Ovary (tissue), 9 donors: ENCODE measurements around the gene FKBP2. TPM values are rescaled to one million over a fixed set of nuclear protein-coding genes. Genes with fewer than 3 reads are reported as not detected.
A peak's percentile ranks its signal among the peaks of the same experiment; 100 is the strongest.

Experiments used
- DNase-seq, 5 donors: peaks; one replicate each; pipeline ENCODE4 v3.0.0-alpha.2; 2019 to 2020
- H3K27ac ChIP-seq, 2 donors: fragments of 200-600 bp; one replicate each; pipeline versions ENCODE4 v1.5.1 to v1.8.0; 2019 to 2022
- H3K27me3 ChIP-seq: fragments of 200-600 bp; one replicate; pipeline ENCODE4 v1.8.0; 2022
- H3K36me3 ChIP-seq: fragments of 200-600 bp; sonication (generic); one replicate; pipeline ENCODE4 v1.5.1; 2019
- H3K4me1 ChIP-seq: one replicate; pipeline ENCODE4 v1.8.1; 2013; ENCODE audit warnings: mild to moderate bottlenecking, moderate library complexity; ENCODE audit not compliant: insufficient read depth
- H3K4me3 ChIP-seq: fragments of 200-600 bp; sonication (generic); one replicate; pipeline ENCODE4 v1.5.1; 2017
- H3K9me3 ChIP-seq, 2 donors: fragments of 200-600 bp in 1 of 2; sonication (generic) in 1 of 2; one replicate each; pipeline versions ENCODE4 v1.5.1 to v1.8.1; 2013 to 2019; ENCODE audit warnings: mild to moderate bottlenecking in 1 of 2, moderate library complexity in 1 of 2
- CTCF ChIP-seq, 3 donors: fragments of 450-650 bp in 2 of 3; fragments of 200-600 bp in 1 of 3; IDR thresholded peaks; one replicate each; pipeline versions ENCODE4 v1.5.1 to v1.8.0; 2016 to 2022; ENCODE audit warnings: antibody characterized with exemption in 3 of 3, mild to moderate bottlenecking in 1 of 3
- EP300 ChIP-seq: sonication (generic); formaldehyde crosslinking; IDR thresholded peaks from one replicate; pipeline ENCODE4 v1.6.1; 2017; ENCODE audit warnings: antibody characterized with exemption
- POLR2A ChIP-seq: fragments of 450-650 bp; IDR thresholded peaks from one replicate; pipeline ENCODE4 v1.6.1; 2017; ENCODE audit warnings: antibody characterized with exemption, mild to moderate bottlenecking, moderate library complexity
- whole genome bisulfite sequencing, 3 donors: extraction: QIAGEN DNeasy Blood & Tissue Kit in 1 of 3; methylation state at CpG; one replicate each; pipeline versions ENCODE4 v1.1.5 to v1.1.7; 2013 to 2017; 5-methylcytosine and 5-hydroxymethylcytosine counted together
- intact Hi-C, 4 donors: fragments of 100-400 bp; cut with DNase I; formaldehyde crosslinking; loops; one replicate each; pipeline versions ENCODE4 v1.11.0 to v1.15.1; 2022 to 2023
- polyA plus RNA-seq, 2 donors: library from polyadenylated mRNA; stranded (reverse); fragments of 200-250 nt in 1 of 2; fragments of 350-450 nt in 1 of 2; fragmentation: Illumina TruSeq in 1 of 2; extraction: RNeasy Lipid Tissue Mini Kit (QIAGEN cat#74804) in 1 of 2; gene quantifications; one replicate each; pipeline ENCODE4 v1.2.3, GENCODE V29; 2013 to 2014
- total RNA-seq, 7 donors: library from RNA; depleted of rRNA in 2 of 7; stranded (reverse); fragments of >200 nt in 2 of 7; fragmentation: NEBNext Ultra II Directional in 3 of 7; extraction: Animal tissue kit (Norgen Biotek cat#: 25700) in 3 of 7; gene quantifications; one replicate each; pipeline versions ENCODE4 v1.1.0 to v1.2.4, GENCODE V29; 2016 to 2023
- donor health status: DM: no; HTN: no; CAD: no; lungs with moderate emphysema.
- donor health status: DM: no; HTN: no; CAD: no.
- donor health status: Bipolar disorder and iron deficiency.
- donor health status: DM: yes; HTN: yes; CAD: no.
- donor health status: DM: no; HTN: no; CAD: no.
- donor health status: DM: yes; HTN: yes; CAD: no.

The FKBP2 gene
- total and polyA plus RNA-seq, 9 donors = 25.1 to 132 (median 49.5) TPM

- Histone ChIP-seq H3K9me3 (no peaks in the 10 kb centered on the region), H3K36me3 (no peaks in the 10 kb centered on the region), H3K4me3 (no peak overlapping the region), H3K27me3 (no peaks in the 10 kb centered on the region), H3K4me1 (peaks cover 5% of the 10 kb centered on the region), H3K27ac (peak overlapping the region in 1 of 2 donors; percentile 6)
- 74 to 79% (median 78%) methylated on average over 8 of the region's 8 CpGs for WGBS, 3 donors
- TF ChIP-seq POLR2A (no peak), EP300 (no peak), CTCF (IDR thresholded peaks at IDR 0.05) (no peak)
- DNase-seq = peak in 1 of 5 donors; percentile 20
- intact Hi-C loops = no loop called here
These were observed 37.8 kb downstream of the FKBP2 start for GRCh38 chr11:64278576-64279190.

GRCh38 chr11:64281957-64282770, 41.3 kb downstream of the FKBP2 start:
- peaks cover 11% of the 10 kb centered on the region for H3K4me1 ChIP-seq
- 93 to 95% (median 93%) methylated on average over 22 of the region's 22 CpGs for WGBS, 3 donors
- no peak overlapping the region for H3K4me3 ChIP-seq
- no peaks in the 10 kb centered on the region for H3K9me3 ChIP-seq
- H3K27ac ChIP-seq = no peak overlapping the region
- TF ChIP-seq POLR2A (no peak), EP300 (no peak), CTCF (IDR thresholded peaks at IDR 0.05) (no peak)
- no peaks in the 10 kb centered on the region for H3K36me3 ChIP-seq
- DNase-seq = peak in 2 of 5 donors; percentile 15 to 16
- H3K27me3 ChIP-seq = no peaks in the 10 kb centered on the region
- intact Hi-C loops = loop anchor here in 1 of 4 donors (10.0 kb wide), 1 partner anchor 1783 kb away; no protein-coding TSS in a partner anchor

GRCh38 chr11:64283092-64283491, 42.2 kb downstream of the FKBP2 start:
- Histone ChIP-seq H3K9me3 (no peaks in the 10 kb centered on the region), H3K36me3 (no peaks in the 10 kb centered on the region), H3K4me1 (peaks cover 11% of the 10 kb centered on the region), H3K27me3 (no peaks in the 10 kb centered on the region), H3K27ac (no peak overlapping the region), H3K4me3 (no peak overlapping the region)
- no peak for TF ChIP-seq EP300
- WGBS, 3 donors = 86 to 89% (median 87%) methylated on average over 3 of the region's 3 CpGs
- peak in 1 of 5 donors; percentile 25 for DNase-seq
- intact Hi-C loops = loop anchor here in 1 of 4 donors (10.0 kb wide), 1 partner anchor 1782 kb away; no protein-coding TSS in a partner anchor

GRCh38 chr11:64284048-64284961, 43.4 kb downstream of the FKBP2 start, which contains the start of gene BAD:
Gene BAD (minus strand): TSS chr11:64284665. CDS start chr11:64284368, 297 bp downstream.
- intact Hi-C loops = loop anchor here in 2 of 4 donors (2.0 to 10.0 kb wide), 3 partner anchors 14 to 1780 kb away; partner anchors contain the start of gene ESRRA (in 1 of the 2)
- 2 to 7% (median 2%) methylated on average over 19 to 44 of the region's 44 CpGs for WGBS, 3 donors

More at GRCh38 chr11:64284048-64284961, 43.4 kb downstream of the FKBP2 start, which contains the start of gene BAD:
- Histone ChIP-seq H3K36me3 (no peaks in the 10 kb centered on the region), H3K4me3 (peak within 1 kb of the TSS; percentile 82), H3K9me3 (no peaks in the 10 kb centered on the region), H3K4me1 (peaks cover 11% of the 10 kb centered on the region), H3K27me3 (no peaks in the 10 kb centered on the region), H3K27ac (peak within 1 kb of the TSS; percentile 83 to 96)
- TF ChIP-seq POLR2A (peak; percentile 69), EP300 (no peak)
- DNase-seq = peak; percentile 94 to 98 (median 96)
